HepG2 (cell line): ENCODE results near the gene PHKB. TPM values are rescaled to one million over a fixed set of nuclear protein-coding genes. Genes with fewer than 3 reads are reported as not detected.

Experiments
- ATAC-seq: fragments of 200-7000 bp; cut with Tn5 transposase; 3 replicates; pipeline ENCODE4 v1.9.1; 2020; ENCODE audit warnings: mild to moderate bottlenecking, moderate library complexity
- BruUV-seq: library from RNA; stranded (reverse); fragments of 400-500 nt; replicated peaks from 2 replicates; lab custom pipeline; 2021; lab: Mats Ljungman, UMichigan
- CTCF ChIA-PET: fragments of 300-600 bp; formaldehyde crosslinking; extraction: SDS; loops from one replicate; lab custom pipeline; 2021; ENCODE audit warnings: low total read pairs, inconsistent platforms, low intra/inter-chr PET ratio; lab: Yijun Ruan, JAX
- POLR2A ChIA-PET: fragments of 350-600 bp; sonication (Branson Sonifier 250); formaldehyde crosslinking; loops from one replicate; lab custom pipeline; 2020; ENCODE audit warnings: antibody characterized with exemption, inconsistent platforms; lab: Yijun Ruan, JAX
- DNase-seq: peaks from one replicate; pipeline ENCODE4 v3.0.0-alpha.2; 2015; ENCODE audit warnings: low spot score
- FAIRE-seq: peaks from 3 replicates; lab custom pipeline; 2011; peaks lifted over from hg19 to GRCh38; lab: Jason Lieb, UNC
- H2AFZ ChIP-seq: one replicate; pipeline ENCODE4 v1.6.1; 2011; ENCODE audit warnings: low read length, inconsistent platforms
- H3K27ac ChIP-seq: fragments of 300-600 bp; 3 replicates; pipeline ENCODE4 v1.8.0; 2011; ENCODE audit warnings: mixed run types, mild to moderate bottlenecking, mixed read lengths, low read length, inconsistent platforms; ENCODE audit not compliant: insufficient read depth; ENCODE audit errors: extremely low read length
- H3K27me3 ChIP-seq, 2 experiments: fragments of 200-600 bp in 1 of 2; 2 replicates in 1 of 2; 3 replicates in 1 of 2; pipeline versions ENCODE4 v1.6.0 to v1.8.0; 2011; ENCODE audit warnings: low read length in 2 of 2, mild to moderate bottlenecking in 2 of 2, moderate library complexity in 2 of 2, inconsistent platforms in 1 of 2; ENCODE audit not compliant: insufficient read depth in 2 of 2, control insufficient read depth in 1 of 2
- H3K36me3 ChIP-seq, 2 experiments: fragments of 200-600 bp in 1 of 2; replicated peaks in 1 of 2; 2 replicates in 1 of 2; 3 replicates in 1 of 2; pipeline versions ENCODE4 v1.5.1 to v1.8.0; 2011; ENCODE audit warnings: low read length in 2 of 2, inconsistent platforms in 1 of 2; ENCODE audit not compliant: insufficient read depth in 2 of 2, control insufficient read depth in 1 of 2
- H3K4me1 ChIP-seq: 2 replicates; pipeline ENCODE4 v1.5.1; 2012; ENCODE audit warnings: low read length, inconsistent platforms; ENCODE audit not compliant: insufficient read depth
- H3K4me2 ChIP-seq: 2 replicates; pipeline ENCODE4 v1.6.0; 2011; ENCODE audit warnings: low read depth, low read length, inconsistent platforms
- H3K4me3 ChIP-seq, 3 experiments: fragments of 200-600 bp in 1 of 3; sonication (generic), shearing (Covaris generic) in 1 of 3; replicated peaks in 1 of 3; 2 replicates each; pipeline ENCODE4 v1.5.1; 2011 to 2016; ENCODE audit warnings: low read length in 3 of 3, inconsistent platforms in 2 of 3, low read depth in 2 of 3, mild to moderate bottlenecking in 2 of 3, control low read depth in 1 of 3, mixed read lengths in 1 of 3; ENCODE audit not compliant: insufficient read depth in 1 of 3
- H3K79me2 ChIP-seq: one replicate; pipeline ENCODE4 v1.6.1; 2011; ENCODE audit warnings: low read length, inconsistent platforms; ENCODE audit not compliant: insufficient read depth
- H3K9ac ChIP-seq: 2 replicates; pipeline ENCODE4 v1.6.0; 2011; ENCODE audit warnings: mild to moderate bottlenecking, low read depth, low read length, inconsistent platforms; ENCODE audit not compliant: insufficient read depth
- H3K9me3 ChIP-seq: 2 replicates; pipeline ENCODE4 v1.5.1; 2012; ENCODE audit warnings: mild to moderate bottlenecking, low read length
- H4K20me1 ChIP-seq: 2 replicates; pipeline ENCODE4 v1.6.0; 2011; ENCODE audit warnings: inconsistent platforms, mild to moderate bottlenecking, low read length, moderate library complexity; ENCODE audit not compliant: insufficient read depth
- CREB1 ChIP-seq, 2 experiments: fragments of 450-650 bp in 1 of 2; IDR thresholded peaks; 2 replicates each; pipeline ENCODE4 v1.6.1; 2016 to 2017; ENCODE audit warnings: control low read depth in 1 of 2, mild to moderate bottlenecking in 1 of 2, missing compliant biosample characterization in 1 of 2, missing genetic modification characterization in 1 of 2
- HNRNPH1 ChIP-seq: fragments of 200-400 bp; formaldehyde crosslinking; optimal IDR thresholded peaks from 2 replicates; pipeline ENCODE3; 2017; ENCODE audit warnings: mild to moderate bottlenecking, low read depth, low read length
- ISX ChIP-seq: sonication (generic); formaldehyde crosslinking; conservative IDR thresholded peaks from 2 replicates; pipeline ENCODE4 v1.5.0; 2020; ENCODE audit warnings: missing genetic modification reagents
- KLF9 ChIP-seq: IDR thresholded peaks from 2 replicates; pipeline ENCODE4 v1.6.1; 2016; ENCODE audit warnings: low read depth
- MYNN ChIP-seq: sonication (generic); formaldehyde crosslinking; IDR thresholded peaks from 2 replicates; pipeline ENCODE4 v1.4.0; 2020; ENCODE audit warnings: mild to moderate bottlenecking, low read depth, missing genetic modification reagents
- PAXIP1 ChIP-seq: sonication (generic); formaldehyde crosslinking; conservative IDR thresholded peaks from 2 replicates; pipeline ENCODE4 v1.4.0; 2020; ENCODE audit warnings: mild to moderate bottlenecking, missing genetic modification reagents, moderate library complexity
- SRSF9 ChIP-seq: fragments of 200-400 bp; formaldehyde crosslinking; IDR thresholded peaks from 2 replicates; pipeline ENCODE4 v1.6.1; 2018; ENCODE audit warnings: borderline replicate concordance, mild to moderate bottlenecking, low read depth, low read length; ENCODE audit not compliant: insufficient read depth, poor library complexity, severe bottlenecking
- ZNF558 ChIP-seq: sonication (generic); formaldehyde crosslinking; IDR thresholded peaks from 2 replicates; pipeline ENCODE4 v1.9.0; 2022; ENCODE audit warnings: mild to moderate bottlenecking, missing genetic modification reagents, borderline replicate concordance
- ZNF605 ChIP-seq: sonication (generic); formaldehyde crosslinking; IDR thresholded peaks from 2 replicates; pipeline ENCODE4 v1.8.0; 2022; ENCODE audit warnings: mild to moderate bottlenecking, missing genetic modification reagents
- ZNF780A ChIP-seq: sonication (generic); formaldehyde crosslinking; IDR thresholded peaks from 2 replicates; pipeline ENCODE4 v1.8.0; 2022; ENCODE audit warnings: mild to moderate bottlenecking, missing genetic modification reagents, moderate library complexity
- WGBS: methylation state at CpG from one replicate; pipeline ENCODE4 v1.1.6; 2017; ENCODE audit warnings: low lambda C conversion rate; 5-methylcytosine and 5-hydroxymethylcytosine counted together
- in situ Hi-C: cut with HindIII; loops from 2 replicates; pipeline ENCODE4 v1.10.0; 2017; ENCODE audit warnings: low pct_unique_long_range_greater_than_20kb; ENCODE audit not compliant: extremely low pct_ligation_motif_present
- intact Hi-C: fragments of 100-400 bp; cut with micrococcal nuclease; formaldehyde crosslinking; loops from one replicate; pipeline ENCODE4 v1.10.0; 2022; ENCODE audit not compliant: unreplicated experiment
- polyA plus RNA-seq, 8 experiments: library from polyadenylated mRNA; depleted of rRNA in 3 of 8; stranded (reverse) in 7 of 8; unstranded in 1 of 8; fragments of >200 nt; fragmentation: Illumina TruSeq in 4 of 8; extraction: Trizol in 4 of 8; gene quantifications; 2 replicates each; pipeline versions ENCODE4 v1.2.1 to v1.2.3, GENCODE V29; 2011 to 2016; ENCODE audit warnings: low read depth in 4 of 8, missing spikeins in 1 of 8, mixed read lengths in 1 of 8; ENCODE audit not compliant: insufficient read depth in 1 of 8
- total RNA-seq, 5 experiments: library from RNA; depleted of rRNA; stranded (reverse); fragments of >200 nt; fragmentation: Illumina TruSeq; extraction: Trizol; gene quantifications; 2 replicates each; pipeline ENCODE4 v1.2.3, GENCODE V29; 2016; ENCODE audit warnings: low read depth in 1 of 5
- TF ChIP-seq, protein P1 (sequence below): sonication (generic); formaldehyde crosslinking; conservative IDR thresholded peaks from 2 replicates; pipeline ENCODE4 v1.8.1; 2023; ENCODE audit warnings: missing genetic modification reagents
- TF ChIP-seq, protein P2 (sequence below): sonication (generic); IDR thresholded peaks from 2 replicates; pipeline ENCODE4 v1.6.1; 2016; ENCODE audit warnings: low read depth, borderline replicate concordance
- TF ChIP-seq, protein P3 (sequence below): sonication (generic); formaldehyde crosslinking; IDR thresholded peaks from 2 replicates; pipeline ENCODE4 v1.4.0; 2020; ENCODE audit warnings: low read depth, missing genetic modification reagents

The PHKB gene
- total and polyA plus RNA-seq, 2 of the 13 experiments (the other 11 are each of a cell fraction or from before 2014, with no cell fraction given) = 66.0 to 80.8 TPM

DNA sequence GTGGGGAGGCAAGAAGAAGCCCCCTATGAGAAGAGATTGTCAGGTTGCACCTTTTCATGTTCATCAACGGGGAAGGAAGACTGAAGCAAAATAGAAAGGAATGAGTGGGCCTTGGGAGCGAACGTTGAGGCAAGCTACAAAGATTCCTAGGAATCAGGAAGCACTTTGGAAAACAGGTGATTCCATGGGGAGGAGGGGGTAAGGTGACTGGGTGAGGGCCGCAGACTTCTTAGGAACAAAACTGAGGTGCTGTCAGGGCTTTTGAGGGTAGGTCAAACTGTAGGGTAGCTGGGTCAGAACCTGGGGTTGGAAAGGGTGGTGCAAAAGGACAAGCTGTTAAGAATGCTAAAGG lies 796 bp upstream of the PHKB start:
- ATAC-seq (peak; percentile 12; the same call in 2 of the 3 replicates), FAIRE-seq (no peak), DNase-seq (no peak)
- peaks cover 0 to 9% of the 10 kb centered on the region in 2 experiments; a peak in 2 of 5 replicates for H3K36me3 ChIP-seq
- no peaks in the 10 kb centered on the region for H4K20me1 ChIP-seq
- no peaks in the 10 kb centered on the region for H3K9me3 ChIP-seq
- no peaks in the 10 kb centered on the region; a peak in 1 of 5 replicates for H3K27me3 ChIP-seq
- H3K79me2 ChIP-seq = peaks cover 38% of the 10 kb centered on the region
- no peak overlapping the region for H2AFZ ChIP-seq
- peak overlapping the region; percentile 92 for H3K9ac ChIP-seq
- WGBS = 1% methylated on average over 4 of the region's 4 CpGs
- peak overlapping the region; percentile 82 to 100 (median 99) for H3K4me3 ChIP-seq
- CTCF ChIA-PET = no interaction called here
- intact Hi-C loops (loop anchor here (2.0 to 5.0 kb wide), 2 partner anchors 38 to 318 kb away; partner anchors contain the start of gene NETO2), in situ Hi-C loops (no loop called here)
- POLR2A ChIA-PET = interaction anchor here (1.1 to 6.2 kb wide), 13 partner anchors 9 to 616 kb away, joined by 3 to 37 read pairs (median 11); no protein-coding TSS in a partner anchor
- peaks cover 59% of the 10 kb centered on the region for H3K4me1 ChIP-seq
- peak overlapping the region; percentile 85 for H3K4me2 ChIP-seq
- BruUV-seq = no TSS peak
- peak overlapping the region; percentile 99 for H3K27ac ChIP-seq
- peak; percentile 10 for TF ChIP-seq HNRNPH1
- TF ChIP-seq MYNN (CRISPR knock-in tag) = 0 out of 2 replicates have a peak, but pooled peaks have one; percentile 19
- TF ChIP-seq ZNF780A (CRISPR knock-in tag) = 0 out of 2 replicates have a peak, but pooled peaks have one; percentile 6
- TF ChIP-seq PAXIP1 (CRISPR knock-in tag) = peak; percentile 15; the same call in 1 of the 2 replicates
- TF ChIP-seq SRSF9 = no peak
- 0 out of 2 replicates have a peak, but pooled peaks have one; percentile 7 for TF ChIP-seq ZNF558 (CRISPR knock-in tag)
- no peak for TF ChIP-seq CREB1 (IDR thresholded peaks at IDR 0.05)
- TF ChIP-seq CREB1 (CRISPR knock-in tag; IDR thresholded peaks at IDR 0.05) = no peak
- TF ChIP-seq, protein P1, sequence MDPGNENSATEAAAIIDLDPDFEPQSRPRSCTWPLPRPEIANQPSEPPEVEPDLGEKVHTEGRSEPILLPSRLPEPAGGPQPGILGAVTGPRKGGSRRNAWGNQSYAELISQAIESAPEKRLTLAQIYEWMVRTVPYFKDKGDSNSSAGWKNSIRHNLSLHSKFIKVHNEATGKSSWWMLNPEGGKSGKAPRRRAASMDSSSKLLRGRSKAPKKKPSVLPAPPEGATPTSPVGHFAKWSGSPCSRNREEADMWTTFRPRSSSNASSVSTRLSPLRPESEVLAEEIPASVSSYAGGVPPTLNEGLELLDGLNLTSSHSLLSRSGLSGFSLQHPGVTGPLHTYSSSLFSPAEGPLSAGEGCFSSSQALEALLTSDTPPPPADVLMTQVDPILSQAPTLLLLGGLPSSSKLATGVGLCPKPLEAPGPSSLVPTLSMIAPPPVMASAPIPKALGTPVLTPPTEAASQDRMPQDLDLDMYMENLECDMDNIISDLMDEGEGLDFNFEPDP (CRISPR knock-in tag) = no peak
- TF ChIP-seq, protein P2, sequence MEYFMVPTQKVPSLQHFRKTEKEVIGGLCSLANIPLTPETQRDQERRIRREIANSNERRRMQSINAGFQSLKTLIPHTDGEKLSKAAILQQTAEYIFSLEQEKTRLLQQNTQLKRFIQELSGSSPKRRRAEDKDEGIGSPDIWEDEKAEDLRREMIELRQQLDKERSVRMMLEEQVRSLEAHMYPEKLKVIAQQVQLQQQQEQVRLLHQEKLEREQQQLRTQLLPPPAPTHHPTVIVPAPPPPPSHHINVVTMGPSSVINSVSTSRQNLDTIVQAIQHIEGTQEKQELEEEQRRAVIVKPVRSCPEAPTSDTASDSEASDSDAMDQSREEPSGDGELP = 0 out of 2 replicates have a peak, but pooled peaks have one; percentile 22
- TF ChIP-seq ZNF605 (CRISPR knock-in tag) = 0 out of 2 replicates have a peak, but pooled peaks have one; percentile 4
- TF ChIP-seq, protein P3, sequence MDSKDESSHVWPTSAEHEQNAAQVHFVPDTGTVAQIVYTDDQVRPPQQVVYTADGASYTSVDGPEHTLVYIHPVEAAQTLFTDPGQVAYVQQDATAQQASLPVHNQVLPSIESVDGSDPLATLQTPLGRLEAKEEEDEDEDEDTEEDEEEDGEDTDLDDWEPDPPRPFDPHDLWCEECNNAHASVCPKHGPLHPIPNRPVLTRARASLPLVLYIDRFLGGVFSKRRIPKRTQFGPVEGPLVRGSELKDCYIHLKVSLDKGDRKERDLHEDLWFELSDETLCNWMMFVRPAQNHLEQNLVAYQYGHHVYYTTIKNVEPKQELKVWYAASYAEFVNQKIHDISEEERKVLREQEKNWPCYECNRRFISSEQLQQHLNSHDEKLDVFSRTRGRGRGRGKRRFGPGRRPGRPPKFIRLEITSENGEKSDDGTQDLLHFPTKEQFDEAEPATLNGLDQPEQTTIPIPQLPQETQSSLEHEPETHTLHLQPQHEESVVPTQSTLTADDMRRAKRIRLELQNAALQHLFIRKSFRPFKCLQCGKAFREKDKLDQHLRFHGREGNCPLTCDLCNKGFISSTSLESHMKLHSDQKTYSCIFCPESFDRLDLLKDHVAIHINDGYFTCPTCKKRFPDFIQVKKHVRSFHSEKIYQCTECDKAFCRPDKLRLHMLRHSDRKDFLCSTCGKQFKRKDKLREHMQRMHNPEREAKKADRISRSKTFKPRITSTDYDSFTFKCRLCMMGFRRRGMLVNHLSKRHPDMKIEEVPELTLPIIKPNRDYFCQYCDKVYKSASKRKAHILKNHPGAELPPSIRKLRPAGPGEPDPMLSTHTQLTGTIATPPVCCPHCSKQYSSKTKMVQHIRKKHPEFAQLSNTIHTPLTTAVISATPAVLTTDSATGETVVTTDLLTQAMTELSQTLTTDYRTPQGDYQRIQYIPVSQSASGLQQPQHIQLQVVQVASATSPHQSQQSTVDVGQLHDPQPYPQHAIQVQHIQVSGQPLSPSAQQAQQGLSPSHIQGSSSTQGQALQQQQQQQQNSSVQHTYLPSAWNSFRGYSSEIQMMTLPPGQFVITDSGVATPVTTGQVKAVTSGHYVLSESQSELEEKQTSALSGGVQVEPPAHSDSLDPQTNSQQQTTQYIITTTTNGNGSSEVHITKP (CRISPR knock-in tag) = peak; percentile 53; the same call in 1 of the 2 replicates
- TF ChIP-seq ISX (CRISPR knock-in tag) = no peak
- TF ChIP-seq KLF9 (CRISPR knock-in tag) = no peak
